Caco-2 (cell line): ENCODE results near the gene BFAR. TPM values are rescaled to one million over a fixed set of nuclear protein-coding genes. Genes with fewer than 3 reads are reported as not detected.
"Not testable (repeated sequence)": the region's sequence is repeated elsewhere in the genome, so short reads cannot be mapped to it uniquely, and the experiment has no call there.

Experiments
- BruUV-seq: library from RNA; stranded (reverse); fragments of 400-500 nt; replicated peaks from 2 replicates; lab custom pipeline; 2021; lab: Mats Ljungman, UMichigan
- CTCF ChIA-PET: fragments of 300-600 bp; sonication (Branson Sonifier 250); formaldehyde crosslinking; loops from one replicate; lab custom pipeline; 2022; ENCODE audit warnings: antibody characterized with exemption; lab: Charles Lee
- POLR2A ChIA-PET: fragments of 300-600 bp; sonication (Branson Sonifier 250); formaldehyde crosslinking; loops from one replicate; lab custom pipeline; 2022; ENCODE audit warnings: antibody characterized with exemption; lab: Charles Lee
- DNase-seq, 2 experiments: peaks; one replicate each; pipeline versions ENCODE4 v3.0.0 to v3.0.0-alpha.2; 2020 to 2022
- H3K27me3 ChIP-seq: replicated peaks from 2 replicates; pipeline ENCODE4 v1.6.0; 2011; ENCODE audit warnings: low read length; ENCODE audit not compliant: control insufficient read depth, insufficient read depth
- H3K36me3 ChIP-seq: 2 replicates; pipeline ENCODE4 v1.5.1; 2011; ENCODE audit warnings: low read length; ENCODE audit not compliant: control insufficient read depth, insufficient read depth
- H3K4me1 ChIP-seq: fragments of 250-450 bp; sonication (Bioruptor Pico); 2 replicates; pipeline ENCODE4 v1.5.1; 2020; ENCODE audit warnings: mild to moderate bottlenecking
- H3K4me3 ChIP-seq: 2 replicates; pipeline ENCODE4 v1.5.1; 2011; ENCODE audit warnings: low read depth, mild to moderate bottlenecking, control low read depth, low read length
- H3K9me3 ChIP-seq: fragments of 250-450 bp; sonication (Bioruptor Pico); 2 replicates; pipeline ENCODE4 v1.5.1; 2020; ENCODE audit warnings: mild to moderate bottlenecking, moderate library complexity
- H3K27ac Mint-ChIP-seq: one replicate; pipeline ENCODE4 v1.8.0; 2022; ENCODE audit warnings: mixed read lengths; ENCODE audit not compliant: unreplicated experiment
- H3K27me3 Mint-ChIP-seq: one replicate; pipeline ENCODE4 v1.8.0; 2022; ENCODE audit warnings: mixed read lengths; ENCODE audit not compliant: insufficient read depth, unreplicated experiment
- H3K36me3 Mint-ChIP-seq: one replicate; pipeline ENCODE4 v1.8.0; 2022; ENCODE audit warnings: mild to moderate bottlenecking, mixed read lengths; ENCODE audit not compliant: insufficient read depth, unreplicated experiment
- H3K4me1 Mint-ChIP-seq: one replicate; pipeline ENCODE4 v1.8.0; 2022; ENCODE audit warnings: low read depth, mixed read lengths; ENCODE audit not compliant: unreplicated experiment
- H3K4me3 Mint-ChIP-seq: one replicate; pipeline ENCODE4 v1.8.0; 2022; ENCODE audit warnings: mild to moderate bottlenecking, moderate library complexity, mixed read lengths; ENCODE audit not compliant: unreplicated experiment
- H3K9me3 Mint-ChIP-seq: one replicate; pipeline ENCODE4 v1.8.0; 2022; ENCODE audit warnings: mixed read lengths; ENCODE audit not compliant: unreplicated experiment
- CTCF ChIP-seq, 2 experiments: fragments of 200-600 bp in 1 of 2; IDR thresholded peaks; 1 replicate in 1 of 2; 2 replicates in 1 of 2; pipeline versions ENCODE4 v1.5.1 to v1.8.0; 2011 to 2022; ENCODE audit warnings: antibody characterized with exemption in 1 of 2, control low read depth in 1 of 2, inconsistent platforms in 1 of 2, low read depth in 1 of 2, low read length in 1 of 2, mild to moderate bottlenecking in 1 of 2, moderate library complexity in 1 of 2; ENCODE audit not compliant: insufficient read depth in 1 of 2, severe bottlenecking in 1 of 2, unreplicated experiment in 1 of 2
- intact Hi-C: fragments of 100-400 bp; cut with micrococcal nuclease; formaldehyde crosslinking; loops from one replicate; pipeline ENCODE4 v1.10.0; 2022; ENCODE audit not compliant: unreplicated experiment
- total RNA-seq: library from RNA; stranded (reverse); gene quantifications from 2 replicates; pipeline ENCODE4 v1.2.3, GENCODE V29; 2022

The BFAR gene
- total RNA-seq, 1 experiment from 2014 or later: 42.7 TPM

DNA sequence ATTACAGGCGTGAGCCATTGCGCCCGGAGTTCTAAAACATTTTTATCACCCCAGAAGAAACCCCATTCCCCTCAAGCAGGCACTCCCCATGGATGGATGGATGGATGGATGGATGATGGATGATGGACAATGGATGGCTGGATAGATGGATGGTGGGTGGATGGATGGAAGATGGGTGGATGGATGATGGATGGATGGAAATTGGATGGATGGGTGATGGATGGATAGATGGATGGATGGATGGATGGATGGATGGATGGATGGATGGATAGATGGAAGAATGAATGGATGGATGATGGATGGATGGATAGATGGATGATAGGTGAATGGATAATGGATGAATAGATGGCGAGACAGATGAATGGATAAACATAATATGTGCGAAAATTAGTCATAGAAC lies 44.9 kb downstream of the BFAR start:
- H3K4me1 ChIP-seq: no peaks in the 10 kb centered on the region
- no peaks in the 10 kb centered on the region for H3K9me3 ChIP-seq
- Mint-ChIP-seq H3K4me1 (no peaks in the 10 kb centered on the region), H3K27me3 (no peaks in the 10 kb centered on the region), H3K36me3 (no peaks in the 10 kb centered on the region), H3K9me3 (no peaks in the 10 kb centered on the region), H3K4me3 (no peak overlapping the region), H3K27ac (no peak overlapping the region)
- POLR2A ChIA-PET: no interaction called here
- CTCF ChIA-PET: no interaction called here
- no TSS peak for BruUV-seq
- H3K36me3 ChIP-seq: no peaks in the 10 kb centered on the region
- intact Hi-C loops: no loop called here
- no peaks in the 10 kb centered on the region for H3K27me3 ChIP-seq
- no peak for TF ChIP-seq CTCF (IDR thresholded peaks at IDR 0.05; ENCODE audit: insufficient read depth in 1 of 2, low read depth in 1 of 2, low read length in 1 of 2, severe bottlenecking in 1 of 2, unreplicated experiment in 1 of 2)
- H3K4me3 ChIP-seq: no peak overlapping the region
- no peak for DNase-seq

GRCh38 chr16:14678748-14679497 lies 46.2 kb downstream of the BFAR start:
- H3K9me3 Mint-ChIP-seq: no peaks in the 10 kb centered on the region
- no TSS peak for BruUV-seq
- no peaks in the 10 kb centered on the region for H3K36me3 ChIP-seq
- no peak overlapping the region for H3K27ac Mint-ChIP-seq
- DNase-seq: no peak
- no peaks in the 10 kb centered on the region for H3K9me3 ChIP-seq
- H3K4me1 Mint-ChIP-seq: no peaks in the 10 kb centered on the region
- intact Hi-C loops: no loop called here
- CTCF ChIA-PET: no interaction called here
- H3K4me1 ChIP-seq: no peaks in the 10 kb centered on the region
- TF ChIP-seq CTCF (IDR thresholded peaks at IDR 0.05; ENCODE audit: insufficient read depth in 1 of 2, low read depth in 1 of 2, low read length in 1 of 2, severe bottlenecking in 1 of 2, unreplicated experiment in 1 of 2): no peak
- H3K27me3 ChIP-seq: no peaks in the 10 kb centered on the region
- no peaks in the 10 kb centered on the region for H3K36me3 Mint-ChIP-seq
- POLR2A ChIA-PET: no interaction called here
- H3K4me3 Mint-ChIP-seq: no peak overlapping the region
- no peak overlapping the region for H3K4me3 ChIP-seq
- H3K27me3 Mint-ChIP-seq: no peaks in the 10 kb centered on the region

DNA sequence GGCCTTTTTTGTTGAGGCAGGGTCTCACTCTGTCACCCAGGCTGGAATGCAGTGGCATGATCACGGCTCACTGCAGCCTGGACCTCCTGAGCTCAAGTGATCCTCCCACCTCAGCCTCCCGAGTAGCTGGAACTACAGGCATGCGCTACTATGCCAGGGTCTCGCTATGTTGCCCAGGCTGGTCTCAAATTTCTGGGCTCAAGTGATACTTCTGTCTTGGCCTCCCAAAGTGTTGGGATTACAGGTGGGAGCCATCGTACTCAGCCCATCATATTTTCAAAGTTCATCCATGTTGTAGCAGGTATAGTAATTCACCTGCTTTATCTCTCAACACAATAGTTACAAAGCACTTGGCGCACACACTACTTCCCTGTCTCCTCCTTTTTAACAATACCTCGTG lies 47.6 kb downstream of the BFAR start:
- H3K36me3 Mint-ChIP-seq, H3K27ac Mint-ChIP-seq, BruUV-seq, H3K4me1 ChIP-seq, H3K4me3 ChIP-seq, H3K27me3 ChIP-seq, DNase-seq, CTCF ChIA-PET, POLR2A ChIA-PET, H3K4me1 Mint-ChIP-seq, intact Hi-C loops, H3K36me3 ChIP-seq, H3K9me3 ChIP-seq, H3K9me3 Mint-ChIP-seq, H3K27me3 Mint-ChIP-seq, H3K4me3 Mint-ChIP-seq: not testable (repeated sequence)
